Hepatocyte (in vitro differentiated cells): ENCODE data around the gene M1AP. TPM values are rescaled to one million over a fixed set of nuclear protein-coding genes. Genes with fewer than 3 reads are reported as not detected.
A peak's percentile ranks its signal among the peaks of the same experiment; 100 is the strongest.

Experiments
- DNase-seq: peaks from one replicate; pipeline ENCODE4 v3.0.0-alpha.2; 2016; ENCODE audit warnings: low spot score
- H2AFZ ChIP-seq: fragments of 200-600 bp; sonication (generic); 2 replicates; pipeline ENCODE4 v1.6.0; 2016; ENCODE audit warnings: antibody characterized with exemption, mild to moderate bottlenecking
- H3K27ac ChIP-seq: fragments of 200-600 bp; sonication (generic); 2 replicates; pipeline ENCODE4 v1.5.1; 2016; ENCODE audit warnings: mild to moderate bottlenecking
- H3K27me3 ChIP-seq: fragments of 200-600 bp; sonication (generic); 2 replicates; pipeline ENCODE4 v1.6.1; 2016
- H3K36me3 ChIP-seq: fragments of 200-600 bp; sonication (generic); replicated peaks from 2 replicates; pipeline ENCODE4 v1.5.1; 2016; ENCODE audit warnings: low read depth; ENCODE audit not compliant: insufficient read depth
- H3K4me1 ChIP-seq: fragments of 200-600 bp; sonication (generic); 2 replicates; pipeline ENCODE4 v1.5.1; 2016; ENCODE audit warnings: mild to moderate bottlenecking, moderate library complexity; ENCODE audit not compliant: insufficient read depth
- H3K4me2 ChIP-seq: fragments of 200-600 bp; sonication (generic); 2 replicates; pipeline ENCODE4 v1.6.0; 2016
- H3K4me3 ChIP-seq: fragments of 200-600 bp; sonication (generic); 2 replicates; pipeline ENCODE4 v1.5.1; 2016; ENCODE audit warnings: mild to moderate bottlenecking
- H3K79me2 ChIP-seq: fragments of 200-600 bp; sonication (generic); 2 replicates; pipeline ENCODE4 v1.6.0; 2017; ENCODE audit warnings: mild to moderate bottlenecking
- H3K9me2 ChIP-seq: fragments of 200-600 bp; sonication (generic); replicated peaks from 2 replicates; pipeline ENCODE4 v1.6.0; 2017; ENCODE audit warnings: mild to moderate bottlenecking; ENCODE audit not compliant: insufficient read depth
- H3K9me3 ChIP-seq: fragments of 200-600 bp; sonication (generic); 2 replicates; pipeline ENCODE4 v1.5.1; 2016; ENCODE audit warnings: low read depth, mild to moderate bottlenecking
- H4K20me1 ChIP-seq: fragments of 200-600 bp; sonication (generic); 2 replicates; pipeline ENCODE4 v1.6.0; 2016; ENCODE audit warnings: mild to moderate bottlenecking; ENCODE audit not compliant: insufficient read depth, poor library complexity, severe bottlenecking
- CTCF ChIP-seq: fragments of 200-600 bp; sonication (generic); IDR thresholded peaks from 2 replicates; pipeline ENCODE4 v1.5.1; 2016; ENCODE audit warnings: antibody characterized with exemption, mild to moderate bottlenecking; ENCODE audit not compliant: poor library complexity
- EZH2 ChIP-seq: fragments of 200-600 bp; sonication (generic); IDR thresholded peaks from 2 replicates; pipeline ENCODE4 v1.6.1; 2016; ENCODE audit warnings: antibody characterized with exemption, mild to moderate bottlenecking, borderline replicate concordance
- EZH2phosphoT487 ChIP-seq: fragments of 200-600 bp; sonication (generic); IDR thresholded peaks from one replicate; pipeline ENCODE4 v1.6.1; 2018; ENCODE audit warnings: antibody characterized with exemption, mild to moderate bottlenecking, low read depth, moderate library complexity; ENCODE audit not compliant: unreplicated experiment, severe bottlenecking
- WGBS: methylation state at CpG from one replicate; pipeline ENCODE4 v1.1.6; 2016; ENCODE audit warnings: low lambda C conversion rate; ENCODE audit errors: missing lambda C conversion rate; 5-methylcytosine and 5-hydroxymethylcytosine counted together
- polyA plus RNA-seq: library from polyadenylated mRNA; unstranded; fragments of >200 nt; fragmentation: Nextera tagmentation; extraction: Ambion mirVana; gene quantifications from 2 replicates; pipeline ENCODE4 v1.2.1, GENCODE V29; 2016
- total RNA-seq: library from RNA; depleted of rRNA; stranded (reverse); fragments of >200 nt; gene quantifications from 2 replicates; pipeline ENCODE4 v1.2.3, GENCODE V29; 2014

Gene M1AP
- total and polyA plus RNA-seq, 2 experiments from 2014 or later, result 0.30 to 0.70 TPM

- no peaks in the 10 kb centered on the region for H3K9me2 ChIP-seq
Measured at GRCh38 chr2:74524955-74525716, 123.0 kb downstream of the M1AP start.

GRCh38 chr2:74524005-74524404, 124.1 kb downstream of the M1AP start:
- H3K27me3 ChIP-seq, result peaks cover 18% of the 10 kb centered on the region
- no peak overlapping the region for H2AFZ ChIP-seq
- 93% methylated on average over 9 of the region's 9 CpGs for WGBS
- H3K36me3 ChIP-seq, result no peaks in the 10 kb centered on the region
- peaks cover 7% of the 10 kb centered on the region for H4K20me1 ChIP-seq
- no peak overlapping the region for H3K4me2 ChIP-seq
- no peak for TF ChIP-seq CTCF
- TF ChIP-seq EZH2phosphoT487, result no peak
- TF ChIP-seq EZH2, result no peak
- H3K9me2 ChIP-seq, result no peaks in the 10 kb centered on the region
- H3K4me3 ChIP-seq, result no peak overlapping the region
- no peak for DNase-seq
- H3K79me2 ChIP-seq, result peaks cover 18% of the 10 kb centered on the region
- H3K27ac ChIP-seq, result no peak overlapping the region
- no peaks in the 10 kb centered on the region for H3K4me1 ChIP-seq
- H3K9me3 ChIP-seq, result no peaks in the 10 kb centered on the region

More at GRCh38 chr2:74524955-74525716, 123.0 kb downstream of the M1AP start:
- no peak overlapping the region for H2AFZ ChIP-seq
- H3K27ac ChIP-seq, result no peak overlapping the region
- no peak for DNase-seq
- peaks cover 7% of the 10 kb centered on the region for H4K20me1 ChIP-seq
- no peaks in the 10 kb centered on the region for H3K9me3 ChIP-seq
- TF ChIP-seq EZH2 (no peak), CTCF (no peak), EZH2phosphoT487 (no peak)
- H3K4me1 ChIP-seq, result no peaks in the 10 kb centered on the region
- H3K79me2 ChIP-seq, result peaks cover 22% of the 10 kb centered on the region
- H3K4me2 ChIP-seq, result peak overlapping the region; percentile 10
- H3K36me3 ChIP-seq, result no peaks in the 10 kb centered on the region
- no peak overlapping the region for H3K4me3 ChIP-seq
- WGBS, result 93% methylated on average over 10 of the region's 10 CpGs
- peaks cover 7% of the 10 kb centered on the region for H3K27me3 ChIP-seq

GRCh38 chr2:74522516-74522915, 125.6 kb downstream of the M1AP start:
- no peak for TF ChIP-seq CTCF
- TF ChIP-seq EZH2phosphoT487, result no peak
- TF ChIP-seq EZH2, result no peak
- DNase-seq, result no peak
- H4K20me1 ChIP-seq, result no peaks in the 10 kb centered on the region
- no peak overlapping the region for H3K4me3 ChIP-seq
- H3K27ac ChIP-seq, result no peak overlapping the region
- H3K36me3 ChIP-seq, result no peaks in the 10 kb centered on the region
- no peaks in the 10 kb centered on the region for H3K9me3 ChIP-seq
- no peak overlapping the region for H2AFZ ChIP-seq
- H3K9me2 ChIP-seq, result no peaks in the 10 kb centered on the region
- peaks cover 3% of the 10 kb centered on the region for H3K79me2 ChIP-seq
- H3K4me2 ChIP-seq, result no peak overlapping the region
- 80% methylated on average over 3 of the region's 3 CpGs for WGBS
- peaks cover 33% of the 10 kb centered on the region for H3K27me3 ChIP-seq
- H3K4me1 ChIP-seq, result no peaks in the 10 kb centered on the region
